Endothelial cell of umbilical vein (primary cell): ENCODE data around the gene ZBTB20. TPM values are rescaled to one million over a fixed set of nuclear protein-coding genes. Genes with fewer than 3 reads are reported as not detected.

Experiments used
- BruUV-seq: library from RNA; stranded (reverse); fragments of 400-500 nt; replicated peaks from 2 replicates; lab custom pipeline; 2021; lab: Mats Ljungman, UMichigan
- CTCF ChIA-PET: fragments of 300-600, 350-600 bp; sonication (Branson Sonifier 250); formaldehyde crosslinking; loops from one replicate; lab custom pipeline; 2021; ENCODE audit warnings: antibody characterized with exemption, inconsistent platforms; lab: Charles Lee
- POLR2A ChIA-PET: fragments of 300-600, 350-600 bp; sonication (Branson Sonifier 250); formaldehyde crosslinking; loops from one replicate; lab custom pipeline; 2021; ENCODE audit warnings: antibody characterized with exemption, inconsistent platforms; lab: Charles Lee
- DNase-seq: peaks from one replicate; pipeline ENCODE4 v3.0.0-alpha.2; 2011; ENCODE audit warnings: low read depth, low spot score
- FAIRE-seq: peaks from 2 replicates; lab custom pipeline; 2011; peaks lifted over from hg19 to GRCh38; lab: Jason Lieb, UNC
- H2AFZ ChIP-seq: 2 replicates; pipeline ENCODE4 v1.6.0; 2012; ENCODE audit warnings: low read depth, low read length, control low read depth, inconsistent platforms
- H3K27ac ChIP-seq: 2 replicates; pipeline ENCODE4 v1.5.1; 2011; ENCODE audit warnings: low read depth, mild to moderate bottlenecking, control low read depth, low read length, moderate library complexity; ENCODE audit not compliant: insufficient read depth
- H3K27me3 ChIP-seq, 2 experiments: 2 replicates each; pipeline versions ENCODE4 v1.6.0 to v1.6.1; 2011; ENCODE audit warnings: low read length in 2 of 2, mixed read lengths in 1 of 2; ENCODE audit not compliant: control insufficient read depth in 2 of 2, insufficient read depth in 2 of 2
- H3K36me3 ChIP-seq, 2 experiments: 2 replicates in 1 of 2; 3 replicates in 1 of 2; pipeline ENCODE4 v1.5.1; 2011; ENCODE audit warnings: low read length in 2 of 2, mild to moderate bottlenecking in 1 of 2, moderate library complexity in 1 of 2; ENCODE audit not compliant: control insufficient read depth in 2 of 2, insufficient read depth in 2 of 2; ENCODE audit errors: extremely low read depth in 1 of 2
- H3K4me1 ChIP-seq: 3 replicates; pipeline ENCODE4 v1.5.1; 2011; ENCODE audit warnings: mild to moderate bottlenecking, low read length; ENCODE audit not compliant: control insufficient read depth, insufficient read depth; ENCODE audit errors: extremely low read depth
- H3K4me2 ChIP-seq: 2 replicates; pipeline ENCODE4 v1.6.1; 2011; ENCODE audit warnings: low read length, control low read depth, mixed read lengths; ENCODE audit not compliant: insufficient read depth
- H3K4me3 ChIP-seq, 3 experiments: fragments of 200-600 bp in 1 of 3; sonication (generic), shearing (Covaris generic) in 1 of 3; replicated peaks in 1 of 3; 2 replicates each; pipeline ENCODE4 v1.5.1; 2011 to 2016; ENCODE audit warnings: control low read depth in 3 of 3, low read length in 3 of 3, mild to moderate bottlenecking in 2 of 3, inconsistent platforms in 1 of 3, low read depth in 1 of 3, moderate library complexity in 1 of 3; ENCODE audit not compliant: insufficient read depth in 1 of 3
- H3K79me2 ChIP-seq: 2 replicates; pipeline ENCODE4 v1.6.0; 2012; ENCODE audit warnings: low read length, inconsistent platforms; ENCODE audit not compliant: control insufficient read depth, insufficient read depth
- H3K9ac ChIP-seq: replicated peaks from 2 replicates; pipeline ENCODE3; 2011; ENCODE audit warnings: low read length, control low read depth; ENCODE audit not compliant: insufficient read depth; ENCODE audit errors: extremely low read depth
- H3K9me1 ChIP-seq: replicated peaks from 3 replicates; pipeline ENCODE4 v1.6.0; 2011; ENCODE audit warnings: mild to moderate bottlenecking, low read length; ENCODE audit not compliant: control insufficient read depth, insufficient read depth; ENCODE audit errors: extremely low read depth
- H3K9me3 ChIP-seq: replicated peaks from 2 replicates; pipeline ENCODE4 v1.5.1; 2012; ENCODE audit warnings: low read length, inconsistent platforms; ENCODE audit not compliant: control insufficient read depth, insufficient read depth
- H4K20me1 ChIP-seq: replicated peaks from 2 replicates; pipeline ENCODE3; 2011; ENCODE audit warnings: mild to moderate bottlenecking, low read length; ENCODE audit not compliant: control insufficient read depth, insufficient read depth; ENCODE audit errors: extremely low read depth
- EZH2 ChIP-seq: IDR thresholded peaks from 2 replicates; pipeline ENCODE4 v1.6.1; 2012; ENCODE audit warnings: borderline replicate concordance, low read depth, mild to moderate bottlenecking, moderate library complexity, low read length, inconsistent platforms; ENCODE audit not compliant: severe bottlenecking
- GATA2 ChIP-seq: IDR thresholded peaks from 2 replicates; pipeline ENCODE4 v1.7.0; 2011; ENCODE audit warnings: low read depth, mild to moderate bottlenecking, moderate library complexity, mixed read lengths, low read length; ENCODE audit not compliant: insufficient read length, insufficient read depth
- JUN ChIP-seq: IDR thresholded peaks from 2 replicates; pipeline ENCODE4 v1.6.1; 2011; ENCODE audit warnings: borderline replicate concordance, low read depth; ENCODE audit not compliant: insufficient read length, insufficient read depth
- MYC ChIP-seq: IDR thresholded peaks from one replicate; pipeline ENCODE4 v1.6.1; 2011; ENCODE audit warnings: mild to moderate bottlenecking, low read depth, low read length
- POLR2A ChIP-seq: IDR thresholded peaks from 2 replicates; pipeline ENCODE4 v1.6.1; 2012; ENCODE audit warnings: low read depth, mild to moderate bottlenecking, control low read depth, low read length
- POLR2AphosphoS5 ChIP-seq: IDR thresholded peaks from 2 replicates; pipeline ENCODE4 v1.6.1; 2012; ENCODE audit warnings: low read depth, mild to moderate bottlenecking, control low read depth, low read length, moderate library complexity; ENCODE audit not compliant: insufficient read depth
- dilution Hi-C: fragments of 300-500 bp; cut with MboI; formaldehyde crosslinking; loops from one replicate; pipeline ENCODE4 v1.15.0; 2019; ENCODE audit warnings: low sequenced_read_pairs; ENCODE audit not compliant: extremely low pct_ligation_motif_present
- intact Hi-C: fragments of 100-400 bp; cut with micrococcal nuclease; formaldehyde crosslinking; loops from one replicate; pipeline ENCODE4 v1.10.0; 2022
- polyA plus RNA-seq, 4 experiments: library from polyadenylated mRNA; depleted of rRNA in 3 of 4; stranded (reverse) in 3 of 4; unstranded in 1 of 4; fragments of >200 nt; gene quantifications; 2 replicates each; pipeline versions ENCODE4 v1.2.1 to v1.2.3, GENCODE V29; 2011 to 2012; ENCODE audit warnings: missing spikeins in 1 of 4
- total RNA-seq: library from RNA; stranded (reverse); gene quantifications from 2 replicates; pipeline ENCODE4 v1.2.3, GENCODE V29; 2021
- TF ChIP-seq, protein P1 (sequence below): IDR thresholded peaks from 2 replicates; pipeline ENCODE4 v1.6.1; 2011; ENCODE audit not compliant: insufficient read depth, insufficient read length
- TF ChIP-seq, protein P2 (sequence below), 2 donors: IDR thresholded peaks; 1 replicate in 1 of 2; 2 replicates in 1 of 2; pipeline ENCODE4 v1.5.1; 2011; ENCODE audit warnings: low read length in 2 of 2, mild to moderate bottlenecking in 2 of 2, moderate library complexity in 2 of 2, control low read depth in 1 of 2, inconsistent platforms in 1 of 2, low read depth in 1 of 2; ENCODE audit not compliant: insufficient read depth in 1 of 2; ENCODE audit errors: extremely low read depth in 1 of 2

The ZBTB20 gene
- total and polyA plus RNA-seq, 2 donors (not counting 3 experiments of a cell fraction or from before 2014, with no cell fraction given) = 2.1 to 20.5 TPM

DNA sequence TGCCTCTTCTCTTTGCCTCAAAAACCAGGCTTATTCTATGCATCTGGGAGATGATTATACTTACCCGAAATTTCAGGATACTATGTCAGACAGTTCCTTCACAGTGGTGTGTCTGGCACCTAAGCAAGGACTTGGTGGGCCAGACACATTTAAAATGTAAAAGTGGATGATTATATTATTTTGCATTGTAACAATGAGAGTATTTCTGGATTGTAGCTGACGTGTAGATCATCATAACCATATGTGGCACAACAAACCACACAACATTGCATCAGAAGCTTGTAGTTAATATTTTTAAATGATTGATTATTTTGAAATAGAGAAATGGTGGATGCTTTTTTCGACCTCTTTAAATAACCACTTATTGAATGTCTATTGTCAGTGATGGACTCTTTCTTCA lies 744.2 kb downstream of the ZBTB20 start:
- no peak for FAIRE-seq
- Histone ChIP-seq H3K79me2 (no peaks in the 10 kb centered on the region), H4K20me1 (no peaks in the 10 kb centered on the region), H3K9ac (no peak overlapping the region), H3K36me3 (no peaks in the 10 kb centered on the region), H3K9me1 (no peaks in the 10 kb centered on the region), H2AFZ (no peak overlapping the region), H3K27ac (no peak overlapping the region), H3K4me1 (peaks cover 6% of the 10 kb centered on the region), H3K27me3 (no peaks in the 10 kb centered on the region), H3K4me3 (no peak overlapping the region), H3K9me3 (no peaks in the 10 kb centered on the region), H3K4me2 (no peak overlapping the region)
- CTCF ChIA-PET = interaction anchor here (4.5 to 5.4 kb wide), 2 partner anchors 17 to 19 kb away, joined by 41 to 49 read pairs; no protein-coding TSS in a partner anchor
- intact Hi-C loops = no loop called here
- no TSS peak for BruUV-seq
- DNase-seq = no peak
- dilution Hi-C loops = no loop called here
- POLR2A ChIA-PET = no interaction called here
- TF ChIP-seq, protein P1, sequence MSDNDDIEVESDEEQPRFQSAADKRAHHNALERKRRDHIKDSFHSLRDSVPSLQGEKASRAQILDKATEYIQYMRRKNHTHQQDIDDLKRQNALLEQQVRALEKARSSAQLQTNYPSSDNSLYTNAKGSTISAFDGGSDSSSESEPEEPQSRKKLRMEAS = no peak
- no peak for TF ChIP-seq POLR2AphosphoS5
- TF ChIP-seq JUN = no peak
- TF ChIP-seq EZH2 = no peak
- TF ChIP-seq GATA2 = no peak
- no peak for TF ChIP-seq MYC
- TF ChIP-seq, protein P2, sequence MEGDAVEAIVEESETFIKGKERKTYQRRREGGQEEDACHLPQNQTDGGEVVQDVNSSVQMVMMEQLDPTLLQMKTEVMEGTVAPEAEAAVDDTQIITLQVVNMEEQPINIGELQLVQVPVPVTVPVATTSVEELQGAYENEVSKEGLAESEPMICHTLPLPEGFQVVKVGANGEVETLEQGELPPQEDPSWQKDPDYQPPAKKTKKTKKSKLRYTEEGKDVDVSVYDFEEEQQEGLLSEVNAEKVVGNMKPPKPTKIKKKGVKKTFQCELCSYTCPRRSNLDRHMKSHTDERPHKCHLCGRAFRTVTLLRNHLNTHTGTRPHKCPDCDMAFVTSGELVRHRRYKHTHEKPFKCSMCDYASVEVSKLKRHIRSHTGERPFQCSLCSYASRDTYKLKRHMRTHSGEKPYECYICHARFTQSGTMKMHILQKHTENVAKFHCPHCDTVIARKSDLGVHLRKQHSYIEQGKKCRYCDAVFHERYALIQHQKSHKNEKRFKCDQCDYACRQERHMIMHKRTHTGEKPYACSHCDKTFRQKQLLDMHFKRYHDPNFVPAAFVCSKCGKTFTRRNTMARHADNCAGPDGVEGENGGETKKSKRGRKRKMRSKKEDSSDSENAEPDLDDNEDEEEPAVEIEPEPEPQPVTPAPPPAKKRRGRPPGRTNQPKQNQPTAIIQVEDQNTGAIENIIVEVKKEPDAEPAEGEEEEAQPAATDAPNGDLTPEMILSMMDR (IDR thresholded peaks at IDR 0.05; ENCODE audit: extremely low read depth in 1 of 2, insufficient read depth in 1 of 2, low read depth in 1 of 2, low read length in 2 of 2) = no peak
- TF ChIP-seq POLR2A = no peak
